Esophagus (tissue), 2 donors: ENCODE results near the gene SPTBN5. TPM values are rescaled to one million over a fixed set of nuclear protein-coding genes. Genes with fewer than 3 reads are reported as not detected.
"Not testable (repeated sequence)": the region's sequence is repeated elsewhere in the genome, so short reads cannot be mapped to it uniquely, and the experiment has no call there.

Experiments used
- H3K27ac ChIP-seq, 2 donors: one replicate each; pipeline ENCODE4 v1.5.1; 2013; ENCODE audit warnings: low read depth in 2 of 2, mild to moderate bottlenecking in 2 of 2, inconsistent platforms in 1 of 2, low read length in 1 of 2, moderate library complexity in 1 of 2
- H3K27me3 ChIP-seq, 2 donors: one replicate each; pipeline ENCODE4 v1.6.1; 2013; ENCODE audit warnings: low read length in 2 of 2, control low read depth in 1 of 2, mild to moderate bottlenecking in 1 of 2; ENCODE audit not compliant: insufficient read depth in 2 of 2, control insufficient read depth in 1 of 2
- H3K36me3 ChIP-seq, 2 donors: one replicate each; pipeline ENCODE4 v1.6.1; 2013; ENCODE audit warnings: low read length in 1 of 2; ENCODE audit not compliant: control insufficient read depth in 2 of 2, insufficient read depth in 2 of 2
- H3K4me1 ChIP-seq, 2 donors: one replicate each; pipeline ENCODE4 v1.6.1; 2013; ENCODE audit warnings: low read length in 1 of 2; ENCODE audit not compliant: control insufficient read depth in 2 of 2, insufficient read depth in 2 of 2
- H3K4me3 ChIP-seq, 2 donors: one replicate each; pipeline ENCODE4 v1.5.1; 2013; ENCODE audit warnings: low read length in 2 of 2, mild to moderate bottlenecking in 2 of 2, low read depth in 1 of 2, moderate library complexity in 1 of 2
- H3K9me3 ChIP-seq, 2 donors: one replicate each; pipeline ENCODE4 v1.6.1; 2013; ENCODE audit warnings: mild to moderate bottlenecking in 2 of 2, low read depth in 1 of 2, low read length in 1 of 2, moderate library complexity in 1 of 2; ENCODE audit not compliant: control insufficient read depth in 2 of 2, insufficient read depth in 1 of 2
- WGBS, 2 donors: extraction: QIAGEN DNeasy Blood & Tissue Kit; methylation state at CpG; one replicate each; pipeline ENCODE4 v1.1.7; 2013; 5-methylcytosine and 5-hydroxymethylcytosine counted together
- polyA plus RNA-seq, 2 donors: library from polyadenylated mRNA; stranded (reverse); fragments of 200-250 nt; gene quantifications; one replicate each; pipeline ENCODE4 v1.2.3, GENCODE V29; 2013
- donor health status: healthy with polysubstance abuse.
- donor health status: Bipolar disorder and iron deficiency.

SPTBN5 gene
- polyA plus RNA-seq, 2 donors, result 2.7 to 9.3 TPM

DNA sequence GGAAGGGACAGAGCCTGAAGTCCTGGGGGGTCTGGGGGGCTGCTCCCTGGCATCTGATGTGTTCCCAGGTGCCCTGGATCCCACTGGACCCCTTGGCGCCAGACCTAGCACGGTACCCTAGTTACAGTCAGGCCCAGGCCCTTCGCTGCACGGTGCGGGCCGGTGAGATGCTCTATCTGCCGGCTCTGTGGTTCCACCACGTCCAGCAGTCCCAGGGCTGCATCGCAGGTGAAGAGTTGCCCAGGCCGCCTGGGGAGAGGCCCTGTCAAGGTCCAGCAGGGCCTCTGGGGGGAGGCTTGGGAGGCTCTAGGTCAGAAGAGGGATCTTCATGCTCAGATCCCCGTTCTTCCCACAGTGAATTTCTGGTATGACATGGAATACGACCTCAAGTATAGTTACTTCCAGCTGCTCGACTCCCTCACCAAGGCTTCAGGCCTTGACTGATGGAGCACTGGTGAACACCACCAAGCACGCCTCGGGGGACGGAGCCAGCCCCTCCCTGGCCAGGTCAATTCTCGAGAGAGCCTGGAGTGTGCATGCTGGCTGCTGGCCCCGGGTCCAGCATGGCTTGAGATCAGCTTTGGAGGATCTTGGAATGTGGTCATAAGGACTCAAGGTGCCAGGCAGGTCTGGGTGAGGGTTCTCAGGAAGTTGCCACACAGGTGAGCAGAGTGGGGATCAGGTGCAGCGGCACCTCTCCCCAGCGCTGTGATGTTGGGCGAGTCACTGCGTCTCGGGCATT, 57.0 kb downstream of the SPTBN5 start:
- H3K27ac ChIP-seq, result peak overlapping the region in 1 of 2 donors; percentile 44
- H3K9me3 ChIP-seq, result no peaks in the 10 kb centered on the region
- H3K36me3 ChIP-seq, result peaks cover 5 to 45% of the 10 kb centered on the region in 2 donors
- no peaks in the 10 kb centered on the region for H3K27me3 ChIP-seq
- H3K4me3 ChIP-seq, result no peak overlapping the region
- WGBS, 2 donors, result 91 to 92% methylated on average over 23 of the region's 23 CpGs
- peaks cover 7 to 60% of the 10 kb centered on the region in 2 donors for H3K4me1 ChIP-seq

DNA sequence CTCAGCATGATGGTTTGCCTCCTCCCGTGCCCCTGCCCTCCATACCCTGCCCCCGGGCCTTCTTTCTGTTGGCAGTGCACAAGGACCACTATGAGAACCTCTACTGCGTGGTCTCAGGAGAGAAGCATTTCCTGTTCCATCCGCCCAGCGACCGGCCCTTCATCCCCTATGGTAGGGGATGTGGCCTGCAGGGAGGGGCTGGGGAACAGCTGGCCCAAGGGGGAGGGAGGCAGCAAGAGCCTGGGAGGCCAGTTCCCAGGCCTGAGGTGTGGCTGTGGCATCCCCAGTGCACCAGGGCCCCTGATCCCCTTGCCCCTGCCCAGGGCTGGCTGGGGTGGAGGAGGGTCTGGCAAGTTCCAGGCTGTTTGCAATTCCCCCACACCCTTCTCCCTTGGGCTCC, 57.8 kb downstream of the SPTBN5 start:
- H3K27me3 ChIP-seq, result no peaks in the 10 kb centered on the region
- H3K4me3 ChIP-seq, result no peak overlapping the region
- no peaks in the 10 kb centered on the region for H3K9me3 ChIP-seq
- WGBS, 2 donors, result 75 to 79% methylated on average over 6 of the region's 6 CpGs
- H3K36me3 ChIP-seq, result peaks cover 5 to 46% of the 10 kb centered on the region in 2 donors
- H3K27ac ChIP-seq, result no peak overlapping the region
- H3K4me1 ChIP-seq, result peaks cover 7 to 64% of the 10 kb centered on the region in 2 donors

DNA sequence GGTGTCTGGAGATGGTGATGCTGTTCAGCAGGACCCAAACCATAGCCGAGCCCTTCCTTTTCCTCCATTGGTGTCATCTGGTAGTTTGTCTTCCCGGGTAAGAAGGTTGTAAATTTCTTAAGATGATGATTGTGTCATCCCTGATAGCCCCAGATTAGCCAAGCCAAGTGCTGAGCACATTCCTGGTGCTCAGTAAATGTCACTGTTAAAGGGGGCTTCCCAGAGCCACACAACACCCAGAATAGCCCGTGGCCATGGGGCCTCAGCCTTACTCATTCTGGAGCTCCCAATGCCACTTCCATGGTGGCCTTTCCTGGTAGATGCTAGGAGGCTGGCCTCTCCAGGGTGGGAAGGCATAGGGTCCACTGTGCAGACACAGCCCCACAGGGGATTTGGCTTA, 59.8 kb downstream of the SPTBN5 start:
- Histone ChIP-seq H3K9me3 (no peaks in the 10 kb centered on the region), H3K27ac (peak overlapping the region in 1 of 2 donors; percentile 50), H3K4me3 (no peak overlapping the region), H3K36me3 (peaks cover 5 to 37% of the 10 kb centered on the region in 2 donors), H3K4me1 (peaks cover 9 to 70% of the 10 kb centered on the region in 2 donors), H3K27me3 (no peaks in the 10 kb centered on the region)
- 84 to 91% methylated on average over 3 of the region's 3 CpGs for WGBS, 2 donors

GRCh38 chr15:41832875-41833274, 61.0 kb downstream of the SPTBN5 start:
- peaks cover 5 to 37% of the 10 kb centered on the region in 2 donors for H3K36me3 ChIP-seq
- no peaks in the 10 kb centered on the region for H3K9me3 ChIP-seq
- peak overlapping the region; percentile 87 to 92 for H3K27ac ChIP-seq
- no peak overlapping the region for H3K4me3 ChIP-seq
- no peaks in the 10 kb centered on the region for H3K27me3 ChIP-seq
- WGBS, 2 donors, result 42 to 58% methylated on average over 3 of the region's 3 CpGs
- peaks cover 9 to 61% of the 10 kb centered on the region in 2 donors for H3K4me1 ChIP-seq

DNA sequence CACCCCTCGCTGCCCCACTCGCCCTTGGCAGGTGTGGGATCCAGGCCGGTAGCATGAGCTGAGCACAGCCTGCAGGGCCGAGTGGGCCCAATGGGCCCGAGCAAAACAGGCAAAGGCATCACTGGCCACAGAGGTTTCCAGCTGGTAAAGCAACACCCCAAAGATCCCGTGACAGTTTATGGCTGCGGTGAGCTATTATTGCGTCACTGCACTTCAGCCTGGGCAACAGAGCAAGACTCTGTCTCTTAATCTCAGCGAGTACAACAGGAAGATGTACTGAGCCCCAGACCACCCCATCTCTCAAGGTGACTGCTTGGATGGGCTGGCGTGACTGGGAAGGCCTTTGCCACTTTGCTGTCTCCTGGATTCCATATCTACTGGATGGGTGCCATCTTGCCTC, 61.6 kb downstream of the SPTBN5 start:
- H3K4me3 ChIP-seq, result no peak overlapping the region
- 83 to 88% methylated on average over 10 of the region's 10 CpGs for WGBS, 2 donors
- H3K27ac ChIP-seq, result peak overlapping the region; percentile 87 to 92
- peaks cover 4 to 37% of the 10 kb centered on the region in 2 donors for H3K36me3 ChIP-seq
- H3K4me1 ChIP-seq, result peaks cover 9 to 59% of the 10 kb centered on the region in 2 donors
- H3K27me3 ChIP-seq, result no peaks in the 10 kb centered on the region
- H3K9me3 ChIP-seq, result no peaks in the 10 kb centered on the region

- not testable (repeated sequence) for H3K27me3 ChIP-seq, H3K9me3 ChIP-seq, H3K4me3 ChIP-seq
- H3K4me1 ChIP-seq, result peaks cover 9 to 50% of the 10 kb centered on the region in 2 donors
- 74 to 76% methylated on average over 4 of the region's 4 CpGs for WGBS, 2 donors
- H3K36me3 ChIP-seq, result peaks cover 0 to 28% of the 10 kb centered on the region in 2 donors
- H3K27ac ChIP-seq, result peak overlapping the region in 1 of 2 donors; percentile 92
Observed at GRCh38 chr15:41831291-41831690, 62.6 kb downstream of the SPTBN5 start.

GRCh38 chr15:41829959-41830646, 63.8 kb downstream of the SPTBN5 start:
- Histone ChIP-seq H3K4me3 (peak overlapping the region in 1 of 2 donors; percentile 79), H3K9me3 (no peaks in the 10 kb centered on the region), H3K27ac (peak overlapping the region in 1 of 2 donors; percentile 56), H3K36me3 (peaks cover 0 to 26% of the 10 kb centered on the region in 2 donors), H3K27me3 (no peaks in the 10 kb centered on the region), H3K4me1 (peaks cover 5 to 50% of the 10 kb centered on the region in 2 donors)
- WGBS, 2 donors, result 67 to 77% methylated on average over 13 of the region's 13 CpGs

DNA sequence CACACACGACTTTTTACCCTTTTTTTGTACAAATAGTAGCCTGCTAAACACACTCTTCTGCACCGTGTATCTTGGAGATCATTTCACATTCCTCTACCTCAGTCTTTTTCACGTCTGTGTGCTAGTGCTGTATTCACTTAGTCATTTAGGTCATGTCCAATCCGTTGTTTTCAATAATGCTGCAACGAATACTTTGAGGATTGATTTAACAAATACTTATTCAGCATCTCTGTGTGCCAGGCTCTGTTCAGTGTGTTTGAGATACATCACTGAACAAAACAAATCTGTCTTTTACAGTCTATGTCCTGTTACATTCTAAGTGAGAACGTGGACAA, 65.1 kb downstream of the SPTBN5 start:
- H3K4me3 ChIP-seq, result peak overlapping the region; percentile 79 to 86

DNA sequence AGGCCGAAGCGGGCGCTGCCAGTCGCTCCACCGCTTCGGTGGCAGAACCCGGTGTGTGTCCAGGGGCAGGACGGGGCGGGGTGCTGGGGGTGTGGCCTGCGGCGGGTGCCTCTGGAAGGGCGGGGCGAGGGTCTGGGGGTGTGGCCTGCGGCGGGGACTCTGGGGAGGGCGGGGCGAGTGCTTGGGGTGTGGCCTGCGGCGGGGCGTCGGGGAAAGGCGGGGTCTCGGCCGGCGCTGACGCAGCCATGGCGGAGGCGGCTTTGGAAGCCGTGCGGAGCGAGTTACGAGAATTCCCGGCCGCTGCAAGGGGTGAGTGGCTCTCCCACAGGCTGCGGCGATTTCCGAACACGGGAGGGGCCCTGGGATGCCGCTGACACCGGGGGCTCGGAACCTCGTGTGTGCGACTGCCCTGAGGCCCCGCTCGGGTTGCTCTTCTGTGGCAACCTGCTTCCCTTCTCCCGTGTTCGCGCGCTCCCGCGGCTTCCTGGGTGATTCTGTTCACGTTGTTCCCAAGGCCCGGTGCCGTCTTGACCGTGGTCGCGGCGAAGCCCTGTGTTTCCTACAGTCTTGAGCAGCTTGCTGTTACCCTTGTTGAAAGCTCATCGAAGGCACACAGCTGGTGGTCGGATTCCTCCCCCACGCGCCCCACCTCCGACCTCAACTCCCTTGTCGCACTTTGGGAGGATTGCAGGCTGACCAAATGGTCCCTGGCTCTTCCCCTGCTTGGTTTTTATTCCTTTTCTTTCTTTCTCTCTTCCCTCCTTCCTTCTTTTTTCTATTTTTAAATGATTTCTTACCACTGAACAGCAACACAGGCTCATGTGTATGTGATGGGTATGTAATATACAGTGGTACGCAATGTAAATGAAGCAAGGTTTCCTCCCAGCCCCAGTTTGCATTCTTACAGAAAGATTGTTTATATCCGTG, 65.7 kb downstream of the SPTBN5 start, which contains the start of gene JMJD7:
JMJD7 (plus strand) TSS at position 213 of the 927 bp plus-strand sequence; CDS start at position 246, 33 bp downstream.
- Histone ChIP-seq H3K9me3 (no peaks in the 10 kb centered on the region), H3K27me3 (no peaks in the 10 kb centered on the region), H3K4me1 (peaks cover 2 to 34% of the 10 kb centered on the region in 2 donors), H3K4me3 (peak within 1 kb of the TSS; percentile 79 to 86), H3K36me3 (peaks cover 10 to 34% of the 10 kb centered on the region in 2 donors), H3K27ac (peak within 1 kb of the TSS; percentile 94 to 96)
- WGBS, 2 donors, result 1% methylated on average over 61 to 66 of the region's 66 CpGs

More for the DNA sequence above, 65.1 kb downstream of the SPTBN5 start:
- no peaks in the 10 kb centered on the region for H3K9me3 ChIP-seq
- peaks cover 6 to 29% of the 10 kb centered on the region in 2 donors for H3K36me3 ChIP-seq
- peak overlapping the region in 1 of 2 donors; percentile 96 for H3K27ac ChIP-seq
- no peaks in the 10 kb centered on the region for H3K27me3 ChIP-seq
- H3K4me1 ChIP-seq, result peaks cover 3 to 37% of the 10 kb centered on the region in 2 donors
- WGBS, 2 donors, result 7 to 9% methylated on average over 6 of the region's 6 CpGs
